ENCODE results near the gene ELAVL2.
A peak's percentile ranks its signal among the peaks of the same experiment; 100 is the strongest.

ELAVL2 gene

GRCh38 chr9:23789529-23790254, 36.3 kb downstream of the ELAVL2 start:
- POLR2A ChIA-PET (ENCODE audit: low non-redundant PET): no interaction called here
- no peak for TF ChIP-seq CTCF (conservative IDR thresholded peaks at IDR 0.05; ENCODE audit: low read depth)
- no peak for DNase-seq (ENCODE audit: low spot score)
- no peak overlapping the region for H3K27ac ChIP-seq
- CTCF ChIA-PET: interaction anchor here (0.6 kb wide), 1 partner anchor 13 kb away, joined by 3 read pairs; no protein-coding TSS in a partner anchor

GRCh38 chr9:23784962-23785361, 41.1 kb downstream of the ELAVL2 start:
- no peak for DNase-seq (ENCODE audit: low spot score)
- POLR2A ChIA-PET (ENCODE audit: low non-redundant PET): no interaction called here
- CTCF ChIA-PET: no interaction called here
- TF ChIP-seq CTCF (conservative IDR thresholded peaks at IDR 0.05; ENCODE audit: low read depth): no peak
- no peak overlapping the region for H3K27ac ChIP-seq

- CTCF ChIA-PET: no interaction called here
Observed at GRCh38 chr9:23783509-23783908, 42.5 kb downstream of the ELAVL2 start.

GRCh38 chr9:23779220-23779619, 46.8 kb downstream of the ELAVL2 start:
- CTCF ChIA-PET: interaction anchor here (0.6 kb wide), 1 partner anchor 113 kb away, joined by 3 read pairs; no protein-coding TSS in a partner anchor
- no peak for TF ChIP-seq CTCF (conservative IDR thresholded peaks at IDR 0.05; ENCODE audit: low read depth)
- POLR2A ChIA-PET (ENCODE audit: low non-redundant PET): no interaction called here
- no peak for DNase-seq (ENCODE audit: low spot score)
- H3K27ac ChIP-seq: no peak overlapping the region; the same call in 1 of the 2 replicates

More at GRCh38 chr9:23783509-23783908, 42.5 kb downstream of the ELAVL2 start:
- no peak for TF ChIP-seq CTCF (conservative IDR thresholded peaks at IDR 0.05; ENCODE audit: low read depth)
- no peak overlapping the region for H3K27ac ChIP-seq
- POLR2A ChIA-PET (ENCODE audit: low non-redundant PET): no interaction called here
- DNase-seq (ENCODE audit: low spot score): no peak

- no peak for TF ChIP-seq CTCF (conservative IDR thresholded peaks at IDR 0.05; ENCODE audit: low read depth)
- no peak overlapping the region for H3K27ac ChIP-seq
- no peak for DNase-seq (ENCODE audit: low spot score)
- CTCF ChIA-PET: no interaction called here
- POLR2A ChIA-PET (ENCODE audit: low non-redundant PET): no interaction called here
Observed at GRCh38 chr9:23777328-23777727, 48.7 kb downstream of the ELAVL2 start.

GRCh38 chr9:23775549-23775948, 50.5 kb downstream of the ELAVL2 start:
- H3K27ac ChIP-seq: no peak overlapping the region; the same call in 1 of the 2 replicates
- CTCF ChIA-PET: no interaction called here
- POLR2A ChIA-PET (ENCODE audit: low non-redundant PET): no interaction called here
- TF ChIP-seq CTCF (conservative IDR thresholded peaks at IDR 0.05; ENCODE audit: low read depth): no peak
- peak; percentile 42 for DNase-seq (ENCODE audit: low spot score)
